GM12801 (cell line): ENCODE measurements around the gene NOD2.

Source experiments
- TF ChIP-seq, protein P1 (sequence below): IDR thresholded peaks from one replicate; pipeline ENCODE4 v1.5.1; 2011; ENCODE audit warnings: control low read depth; ENCODE audit not compliant: insufficient read length; ENCODE audit errors: extremely low read depth

NOD2 gene

DNA sequence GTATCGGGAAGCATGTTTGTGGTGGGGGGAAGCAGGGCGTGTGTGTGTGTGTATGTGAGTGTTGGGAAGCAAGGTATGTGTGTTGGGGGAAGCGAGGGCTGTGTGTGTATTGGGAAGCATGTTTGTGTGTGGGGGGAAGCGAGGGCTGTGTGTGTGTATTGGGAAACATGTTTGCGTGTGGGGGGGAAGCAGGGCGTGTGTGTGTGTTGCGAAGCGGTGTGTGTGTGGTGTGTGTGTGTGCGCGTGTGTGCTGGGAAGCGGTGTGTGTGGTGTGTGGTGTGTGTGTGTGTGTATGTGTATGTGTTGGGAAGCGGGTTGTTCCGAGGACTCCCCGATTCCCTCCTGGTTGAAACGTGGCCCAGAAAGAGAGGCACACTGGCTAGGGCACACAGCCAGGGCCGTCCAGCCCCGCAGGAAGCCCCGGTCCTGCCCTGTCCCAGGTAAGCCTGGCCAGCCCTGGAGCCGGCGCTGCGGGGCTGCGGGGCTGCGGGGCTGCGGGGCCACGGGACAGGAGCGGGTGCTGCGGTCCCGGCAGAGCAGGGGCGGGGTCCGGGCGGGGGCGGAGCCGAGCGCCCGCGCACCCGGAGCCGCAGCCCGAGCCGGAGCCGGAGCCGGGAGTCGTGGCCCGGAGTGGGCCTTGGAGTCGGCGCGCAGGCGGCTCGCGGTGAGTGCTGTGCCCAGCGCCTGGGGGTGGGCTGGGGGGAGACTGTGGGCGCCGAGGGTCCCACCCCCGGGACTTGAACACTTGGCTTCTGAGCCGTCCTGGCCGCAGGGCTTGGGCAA is at the start of gene NOD2:
Gene NOD2, plus strand, starts transcription at position 608 of the 783 bp plus-strand sequence. CDS start 5,890 bp downstream, outside the sequence.
- TF ChIP-seq, protein P1, sequence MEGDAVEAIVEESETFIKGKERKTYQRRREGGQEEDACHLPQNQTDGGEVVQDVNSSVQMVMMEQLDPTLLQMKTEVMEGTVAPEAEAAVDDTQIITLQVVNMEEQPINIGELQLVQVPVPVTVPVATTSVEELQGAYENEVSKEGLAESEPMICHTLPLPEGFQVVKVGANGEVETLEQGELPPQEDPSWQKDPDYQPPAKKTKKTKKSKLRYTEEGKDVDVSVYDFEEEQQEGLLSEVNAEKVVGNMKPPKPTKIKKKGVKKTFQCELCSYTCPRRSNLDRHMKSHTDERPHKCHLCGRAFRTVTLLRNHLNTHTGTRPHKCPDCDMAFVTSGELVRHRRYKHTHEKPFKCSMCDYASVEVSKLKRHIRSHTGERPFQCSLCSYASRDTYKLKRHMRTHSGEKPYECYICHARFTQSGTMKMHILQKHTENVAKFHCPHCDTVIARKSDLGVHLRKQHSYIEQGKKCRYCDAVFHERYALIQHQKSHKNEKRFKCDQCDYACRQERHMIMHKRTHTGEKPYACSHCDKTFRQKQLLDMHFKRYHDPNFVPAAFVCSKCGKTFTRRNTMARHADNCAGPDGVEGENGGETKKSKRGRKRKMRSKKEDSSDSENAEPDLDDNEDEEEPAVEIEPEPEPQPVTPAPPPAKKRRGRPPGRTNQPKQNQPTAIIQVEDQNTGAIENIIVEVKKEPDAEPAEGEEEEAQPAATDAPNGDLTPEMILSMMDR: no peak

DNA sequence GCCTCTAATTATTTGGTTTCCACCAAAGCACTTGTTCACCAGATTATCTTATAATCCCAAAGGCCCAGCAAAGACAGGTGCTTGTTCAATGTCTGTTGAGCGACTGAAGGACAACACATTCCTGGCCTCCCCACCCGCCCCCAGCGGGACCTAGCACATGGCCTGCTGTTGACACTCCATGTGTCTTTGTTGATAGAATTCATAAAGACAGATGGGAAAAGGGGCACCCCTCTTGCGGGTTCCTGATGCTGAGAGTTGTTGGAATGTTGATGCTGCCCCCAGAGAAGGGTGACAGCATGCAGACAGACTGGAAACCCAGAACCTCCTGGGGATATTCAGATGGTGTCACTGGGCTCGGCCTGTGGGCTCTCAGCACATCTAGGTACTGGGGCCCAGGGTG is 49.2 kb upstream of the NOD2 start:
- TF ChIP-seq, protein P1: no peak

DNA sequence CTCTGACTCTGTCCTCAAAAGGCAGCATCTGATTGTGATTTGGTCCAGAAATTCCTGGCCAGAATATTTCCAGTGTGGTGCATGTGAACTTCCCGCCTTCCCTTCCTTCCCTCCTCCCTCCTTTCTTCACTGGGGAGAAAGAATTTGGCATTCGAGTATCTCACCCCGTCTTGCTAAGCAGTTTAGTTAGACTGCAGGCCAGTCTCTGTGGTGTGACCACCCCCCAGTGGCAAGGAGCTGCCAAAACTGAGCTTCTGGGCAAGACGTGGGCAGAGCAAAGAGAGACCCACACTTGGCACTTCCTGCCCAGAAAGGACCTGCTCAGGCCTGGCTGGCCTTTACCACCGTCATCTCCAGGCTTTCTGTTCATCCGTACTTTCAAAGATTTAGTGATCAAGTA is 48.7 kb upstream of the NOD2 start:
- TF ChIP-seq, protein P1: no peak

DNA sequence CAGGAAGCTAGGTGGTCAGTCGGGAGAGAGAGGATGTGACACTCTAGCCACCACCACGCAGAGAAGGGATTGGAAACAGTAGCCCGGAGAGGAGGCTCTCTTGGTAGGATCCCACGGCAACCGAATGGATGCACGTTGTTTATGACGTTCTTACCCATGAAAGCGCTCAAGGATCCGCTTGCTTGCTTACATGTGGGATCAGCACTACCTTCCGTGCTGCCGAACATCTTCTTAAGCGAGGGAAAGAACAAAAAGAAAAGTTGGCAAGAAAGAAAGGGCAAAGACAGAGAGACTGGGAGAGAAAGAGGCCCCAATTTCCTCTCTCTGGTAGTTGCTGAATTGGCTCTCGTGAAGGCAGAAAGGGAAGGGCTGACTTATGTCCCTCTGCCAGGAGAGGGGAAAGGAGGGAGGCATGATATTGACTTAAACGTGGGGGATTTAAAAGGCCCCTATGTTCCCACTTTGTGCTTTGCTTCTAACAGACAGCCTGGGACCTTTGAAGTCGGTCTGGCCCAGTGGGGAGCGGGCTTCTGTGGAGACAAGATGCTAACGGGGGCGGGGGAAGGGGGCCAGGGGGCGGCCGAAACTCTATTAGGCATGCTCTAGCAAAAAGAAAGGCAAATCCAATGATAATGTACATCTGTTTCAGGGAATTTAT is 47.7 kb upstream of the NOD2 start:
- TF ChIP-seq, protein P1: no peak

DNA sequence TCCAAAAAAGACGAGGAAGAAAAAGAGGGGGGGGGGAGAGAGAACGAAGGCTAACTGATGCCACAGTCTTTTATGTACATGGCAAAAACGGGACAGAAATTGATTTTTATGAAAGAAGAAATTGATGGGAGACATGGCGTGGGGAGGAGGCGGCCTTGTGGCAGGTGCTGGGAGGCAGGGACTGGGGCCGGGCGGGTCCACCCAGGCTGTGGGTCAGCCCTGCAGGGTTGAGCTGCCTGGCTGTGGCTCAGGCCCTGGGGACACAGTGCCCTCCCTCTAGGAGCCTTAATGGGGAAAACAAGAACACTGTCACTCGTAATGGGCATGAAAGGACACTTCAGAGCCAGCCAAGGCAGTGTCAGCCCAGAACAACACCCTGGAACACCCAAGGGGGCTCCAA is 47.1 kb upstream of the NOD2 start:
- TF ChIP-seq, protein P1: no peak

DNA sequence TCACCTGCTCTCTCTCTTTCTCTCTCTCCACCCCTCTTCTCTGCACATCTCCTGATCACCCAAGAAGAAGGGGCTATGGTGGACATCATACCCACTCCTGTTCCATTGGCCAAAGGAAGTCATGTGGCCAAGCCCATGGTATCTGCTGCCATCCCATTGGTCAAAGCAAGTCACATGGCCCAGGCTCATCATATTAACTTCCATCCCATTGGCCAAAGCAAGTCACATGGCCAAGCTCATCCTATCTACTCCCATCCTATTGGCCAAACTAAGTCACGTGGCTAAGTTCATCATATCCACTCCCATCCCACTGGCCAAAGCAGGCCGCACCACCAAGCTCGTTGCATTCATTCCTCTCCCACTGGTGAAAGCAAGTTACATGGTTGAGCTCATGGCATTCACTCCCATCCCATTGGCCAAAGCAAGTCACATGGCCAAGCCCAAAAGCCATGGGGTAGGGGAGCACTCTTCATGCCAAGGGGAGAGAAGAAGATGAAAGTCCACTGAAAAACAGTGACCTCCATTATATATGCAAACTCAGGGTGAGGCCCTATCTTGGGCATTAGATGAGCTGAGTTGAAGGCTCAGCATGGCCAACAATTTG is 41.5 kb upstream of the NOD2 start:
- TF ChIP-seq, protein P1: no peak

DNA sequence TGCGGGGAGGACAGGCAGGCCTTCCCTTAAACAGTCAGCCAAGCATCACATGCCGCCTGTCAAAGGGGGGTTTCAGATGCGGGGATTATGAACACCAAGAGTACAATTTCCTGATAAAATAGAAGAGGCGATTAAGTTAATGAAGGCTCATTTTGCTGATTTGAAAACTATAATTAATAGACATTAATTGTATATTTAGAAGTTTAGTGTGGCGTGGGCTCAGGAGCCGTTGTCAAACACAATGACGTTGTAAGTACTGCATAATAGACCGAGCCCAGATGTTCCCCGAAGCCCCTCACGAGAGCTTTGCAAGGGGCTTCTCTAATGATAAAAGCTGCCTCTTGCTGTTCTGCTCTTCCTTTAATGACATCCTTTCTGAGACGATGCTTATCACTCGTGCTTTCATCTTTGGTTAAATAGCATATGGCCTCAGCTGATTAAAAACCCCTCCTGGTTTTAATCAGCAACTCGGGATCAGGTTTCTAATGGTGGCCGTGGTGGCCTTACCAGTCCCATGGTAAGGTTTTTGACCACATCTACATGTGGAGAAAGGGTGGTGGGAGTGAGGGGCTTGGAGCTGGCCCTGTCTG is 40.5 kb upstream of the NOD2 start:
- TF ChIP-seq, protein P1: no peak
